ENCODE results near the gene MRPS25. TPM values are rescaled to one million over a fixed set of nuclear protein-coding genes. Genes with fewer than 3 reads are reported as not detected.

Gene MRPS25
- total and polyA plus RNA-seq, 11 donors = 80.9 to 173 (median 95.2) TPM

GRCh38 chr3:15096046-15096445 lies 30.9 kb upstream of the MRPS25 start:
- TF ChIP-seq POLR2A (IDR thresholded peaks at IDR 0.05) (no peak), CTCF (IDR thresholded peaks at IDR 0.05) (no peak)
- Histone ChIP-seq H3K4me3 (no peak overlapping the region), H3K4me1 (peaks cover 0 to 41% (median 13%) of the 10 kb centered on the region in 12 donors), H3K36me3 (peaks cover 0 to 54% (median 51%) of the 10 kb centered on the region in 9 donors), H3K9me3 (no peaks in the 10 kb centered on the region), H3K27me3 (no peaks in the 10 kb centered on the region), H3K27ac (peak overlapping the region in 1 of 12 donors; percentile 57)
- ATAC-seq = no peak
- WGBS, 4 donors = 66 to 83% (median 75%) methylated on average over 3 of the region's 3 CpGs
- intact Hi-C loops (cut with DNase I) = loop anchor here in 5 of 10 donors (10.0 kb wide), 2 partner anchors 151 to 441 kb away; partner anchors contain the start of genes CCDC174 (in 4 of the 5) and NR2C2 (in 1 of the 5)
- DNase-seq = no peak

DNA sequence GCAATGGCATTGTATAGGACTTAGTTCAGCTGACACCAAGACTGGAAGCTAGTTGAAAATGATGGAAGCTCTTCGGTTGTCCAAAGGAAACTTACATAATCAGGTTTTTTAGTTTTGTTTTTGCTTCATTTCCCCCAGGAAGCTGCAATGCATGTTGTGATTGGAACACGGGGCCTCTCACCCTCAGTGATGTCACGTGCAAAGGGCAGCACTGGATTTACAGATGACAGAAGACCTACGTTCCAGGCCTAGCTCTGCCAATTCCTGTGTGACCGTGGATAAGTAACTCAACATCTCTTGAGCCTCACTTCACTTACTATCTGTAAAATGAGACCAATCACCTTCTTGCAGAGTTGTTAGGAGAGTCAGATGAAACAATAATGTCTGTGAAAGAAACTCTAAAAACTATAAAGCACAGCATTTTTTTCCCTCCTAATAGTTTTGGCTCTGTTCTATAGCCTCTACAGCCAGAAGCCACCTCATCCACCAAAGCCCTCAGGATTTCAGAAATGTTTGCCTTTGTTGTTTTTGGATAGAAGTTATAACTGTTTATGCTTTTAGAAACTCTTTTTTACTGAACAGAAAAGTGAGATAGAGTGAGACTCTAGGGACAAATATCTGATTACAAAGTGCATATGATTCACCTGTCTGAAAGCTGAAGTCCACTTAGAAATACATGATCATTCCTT lies 29.2 kb upstream of the MRPS25 start:
- H3K36me3 ChIP-seq = peaks cover 2 to 71% (median 67%) of the 10 kb centered on the region in 9 donors
- peaks cover 0 to 34% (median 8%) of the 10 kb centered on the region in 12 donors for H3K4me1 ChIP-seq
- intact Hi-C loops (cut with DNase I) = loop anchor here in 5 of 10 donors (10.0 kb wide), 2 partner anchors 150 to 440 kb away; partner anchors contain the start of genes CCDC174 (in 4 of the 5) and NR2C2 (in 1 of the 5)
- 66 to 74% (median 71%) methylated on average over 5 of the region's 5 CpGs for WGBS, 4 donors
- DNase-seq (no peak), ATAC-seq (no peak)
- TF ChIP-seq CTCF (IDR thresholded peaks at IDR 0.05) (no peak), POLR2A (IDR thresholded peaks at IDR 0.05) (no peak)
- no peaks in the 10 kb centered on the region for H3K9me3 ChIP-seq
- no peak overlapping the region for H3K4me3 ChIP-seq
- H3K27ac ChIP-seq = peak overlapping the region in 1 of 12 donors; percentile 14
- no peaks in the 10 kb centered on the region for H3K27me3 ChIP-seq

GRCh38 chr3:15092686-15093085 lies 27.6 kb upstream of the MRPS25 start:
- H3K36me3 ChIP-seq = peaks cover 2 to 87% (median 84%) of the 10 kb centered on the region in 9 donors
- DNase-seq (no peak), ATAC-seq (no peak)
- no peaks in the 10 kb centered on the region for H3K27me3 ChIP-seq
- 95 to 100% (median 99%) methylated on average over 1 of the region's 1 CpG for WGBS, 4 donors
- H3K27ac ChIP-seq = no peak overlapping the region
- no peak for TF ChIP-seq CTCF (IDR thresholded peaks at IDR 0.05)
- TF ChIP-seq POLR2A (IDR thresholded peaks at IDR 0.05) = no peak
- intact Hi-C loops (cut with DNase I) = loop anchor here in 5 of 10 donors (10.0 kb wide), 2 partner anchors 148 to 438 kb away; partner anchors contain the start of genes CCDC174 (in 4 of the 5) and NR2C2 (in 1 of the 5)
- H3K4me1 ChIP-seq = peaks cover 0 to 27% (median 3%) of the 10 kb centered on the region in 12 donors
- no peak overlapping the region for H3K4me3 ChIP-seq
- no peaks in the 10 kb centered on the region for H3K9me3 ChIP-seq

GRCh38 chr3:15091575-15091974 lies 26.5 kb upstream of the MRPS25 start:
- H3K27me3 ChIP-seq = no peaks in the 10 kb centered on the region
- intact Hi-C loops (cut with DNase I) = loop anchor here in 5 of 10 donors (10.0 kb wide), 2 partner anchors 147 to 437 kb away; partner anchors contain the start of genes CCDC174 (in 4 of the 5) and NR2C2 (in 1 of the 5)
- no peaks in the 10 kb centered on the region for H3K9me3 ChIP-seq
- 82 to 96% (median 86%) methylated on average over 5 of the region's 5 CpGs for WGBS, 4 donors
- H3K36me3 ChIP-seq = peaks cover 2 to 98% (median 95%) of the 10 kb centered on the region in 9 donors
- no peak overlapping the region for H3K4me3 ChIP-seq
- peaks cover 0 to 15% (median 0%) of the 10 kb centered on the region in 12 donors for H3K4me1 ChIP-seq
- DNase-seq (no peak), ATAC-seq (no peak)
- H3K27ac ChIP-seq = no peak overlapping the region
- no peak for TF ChIP-seq CTCF (IDR thresholded peaks at IDR 0.05)
- no peak for TF ChIP-seq POLR2A (IDR thresholded peaks at IDR 0.05)
